CD4-positive, alpha-beta T cell treated with Interferon gamma for 1 hour (primary cell): ENCODE measurements around the gene AKIRIN2.

Experiments used
- DNase-seq: peaks from one replicate; pipeline ENCODE4 v3.0.0-alpha.2; 2020

Gene AKIRIN2

DNA sequence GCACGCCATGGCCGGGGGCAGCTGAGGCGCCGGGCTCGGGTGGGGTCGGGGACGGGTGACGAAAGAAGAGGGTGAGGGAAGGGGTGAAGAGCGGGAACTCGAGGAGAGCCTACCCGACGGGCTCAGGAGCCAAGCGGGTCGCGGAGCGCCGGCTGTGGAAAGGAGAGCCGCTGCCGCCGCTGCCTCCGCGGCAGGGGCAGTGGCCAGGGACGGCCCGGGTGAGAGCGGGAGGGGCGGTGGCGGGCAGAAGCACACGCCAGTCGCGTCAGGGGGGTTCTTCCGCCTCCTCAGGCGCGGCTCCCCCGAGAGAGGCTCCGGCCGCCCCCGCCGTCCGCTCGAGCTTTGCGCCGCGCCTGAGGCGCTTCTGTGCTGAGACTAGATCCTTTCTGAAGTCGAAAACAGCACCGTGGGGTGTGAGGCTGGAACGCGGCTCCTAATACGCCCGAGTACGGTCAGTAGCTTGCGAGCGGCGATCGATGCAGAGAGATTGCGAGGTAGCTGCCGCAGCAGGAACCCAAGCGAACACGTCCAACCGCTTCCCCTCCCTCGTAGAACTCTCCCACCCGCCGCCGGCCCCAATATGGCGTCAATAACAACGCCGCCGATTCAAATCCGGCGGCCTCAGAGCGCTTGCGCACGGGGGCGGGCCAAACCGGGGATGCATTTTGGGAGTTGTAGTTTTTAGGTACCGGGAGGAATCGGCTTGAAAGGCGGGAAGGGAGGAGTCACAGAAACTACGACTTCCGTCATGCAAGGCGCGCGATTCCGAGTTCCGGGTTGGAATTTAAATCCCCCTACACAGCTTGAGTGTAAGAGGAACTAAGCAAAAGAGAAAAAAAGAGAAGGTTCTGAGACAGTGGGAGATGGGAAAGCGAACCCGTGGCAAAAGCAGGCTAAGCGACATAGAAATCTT lies at the start of gene AKIRIN2:
Gene AKIRIN2, minus strand, starts transcription at position 558 of the 913 bp plus-strand sequence. Its CDS starts 549 bp downstream, at position 9.
- DNase-seq: peak; percentile 97

GRCh38 chr6:87747646-87748045 lies 45.6 kb upstream of the AKIRIN2 start:
- DNase-seq: no peak

DNA sequence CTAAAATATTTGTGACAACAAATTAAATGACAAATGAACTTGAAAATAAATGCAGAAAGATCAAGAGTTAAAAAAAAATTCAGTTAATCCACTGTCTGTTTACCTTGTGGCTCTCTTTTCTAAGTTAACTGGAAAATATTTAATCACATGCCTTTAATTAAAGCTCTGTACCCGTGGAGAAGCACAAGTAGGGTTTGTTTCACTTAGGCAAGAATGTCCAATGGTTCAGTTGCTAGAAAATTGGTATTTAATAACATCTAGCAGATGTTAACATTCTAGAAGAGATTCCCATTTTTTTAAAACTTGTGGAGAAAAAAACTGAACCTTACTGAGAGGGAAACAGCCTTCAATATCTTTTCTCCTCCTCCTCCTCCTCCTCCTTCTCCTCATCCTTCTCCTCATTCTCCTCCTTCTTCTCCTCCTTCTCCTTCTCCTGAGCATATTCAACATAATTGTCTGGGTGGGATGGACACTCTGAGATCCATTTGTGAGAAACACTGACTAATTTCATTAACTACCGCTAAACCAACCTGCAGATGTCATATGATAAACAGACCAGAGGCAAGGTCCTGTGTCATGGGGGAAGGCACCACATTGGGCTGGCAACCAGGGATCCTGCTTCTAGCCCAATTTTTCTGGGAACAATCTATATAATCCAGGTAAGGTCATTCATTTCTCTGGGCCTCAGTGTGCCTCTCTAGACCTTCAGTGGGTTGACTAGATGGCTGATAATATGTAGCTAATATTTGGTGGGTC lies 44.1 kb upstream of the AKIRIN2 start:
- DNase-seq: no peak

- DNase-seq: no peak
Observed at GRCh38 chr6:87743454-87743853, 41.4 kb upstream of the AKIRIN2 start.

DNA sequence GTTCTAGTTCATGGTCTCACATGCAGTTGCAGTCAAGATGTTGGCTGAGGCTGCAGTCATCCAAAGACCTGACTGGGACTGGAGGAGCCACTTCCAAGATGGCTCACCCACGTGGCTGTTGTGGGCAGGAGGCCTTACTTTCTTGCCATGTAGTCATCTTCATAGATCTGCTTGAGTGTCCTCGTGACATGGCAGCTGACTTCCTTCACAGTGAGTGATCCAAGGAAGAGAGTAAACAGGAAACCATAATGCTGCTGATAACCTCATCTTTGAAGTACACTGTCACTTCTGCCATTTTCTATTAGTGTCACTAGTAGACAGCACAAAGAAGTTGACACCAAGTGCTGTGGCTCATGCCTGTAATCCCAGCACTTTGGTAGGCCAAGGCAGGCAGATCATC lies 40.1 kb upstream of the AKIRIN2 start:
- peak; percentile 61 for DNase-seq

- no peak for DNase-seq
Observed at GRCh38 chr6:87741001-87741650, 39.1 kb upstream of the AKIRIN2 start.

DNA sequence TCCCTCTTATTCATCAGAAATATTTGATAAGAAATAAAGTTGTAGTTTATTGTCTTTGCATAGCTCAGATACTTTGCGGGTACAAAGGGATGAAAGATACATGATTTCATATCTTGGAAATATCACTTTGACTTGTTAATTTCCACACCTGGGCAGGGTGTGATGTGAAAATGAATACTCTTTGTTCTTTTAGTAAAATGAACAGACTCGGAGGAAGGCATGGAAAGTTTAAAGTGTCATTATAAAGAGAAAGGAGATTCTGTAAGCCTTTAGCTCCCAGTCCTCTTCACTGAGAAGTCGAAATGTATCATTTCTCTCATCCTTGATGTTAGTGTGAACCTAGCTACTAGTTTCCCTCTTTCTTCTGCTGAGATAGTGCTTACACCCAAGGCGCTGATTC lies 36.7 kb upstream of the AKIRIN2 start:
- DNase-seq: no peak

DNA sequence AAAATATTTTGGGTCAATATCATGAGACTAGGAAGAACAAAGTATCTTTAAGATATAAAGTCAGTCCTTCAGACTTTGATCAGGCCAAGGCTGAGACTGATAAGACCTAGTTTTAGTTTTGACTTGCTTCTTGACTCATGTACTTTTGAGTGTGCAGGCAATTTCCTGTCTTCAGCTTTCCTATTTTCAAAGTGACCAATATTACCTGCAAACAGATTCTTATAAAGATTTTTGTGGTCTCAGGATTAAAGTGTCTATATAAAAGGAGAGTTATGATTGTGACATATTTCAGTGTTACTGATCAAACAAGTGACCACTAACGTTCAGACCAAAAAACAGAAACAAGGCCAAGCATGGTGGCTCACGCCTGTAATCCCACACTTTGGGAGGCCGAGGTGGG lies 36.0 kb upstream of the AKIRIN2 start:
- DNase-seq: no peak

DNA sequence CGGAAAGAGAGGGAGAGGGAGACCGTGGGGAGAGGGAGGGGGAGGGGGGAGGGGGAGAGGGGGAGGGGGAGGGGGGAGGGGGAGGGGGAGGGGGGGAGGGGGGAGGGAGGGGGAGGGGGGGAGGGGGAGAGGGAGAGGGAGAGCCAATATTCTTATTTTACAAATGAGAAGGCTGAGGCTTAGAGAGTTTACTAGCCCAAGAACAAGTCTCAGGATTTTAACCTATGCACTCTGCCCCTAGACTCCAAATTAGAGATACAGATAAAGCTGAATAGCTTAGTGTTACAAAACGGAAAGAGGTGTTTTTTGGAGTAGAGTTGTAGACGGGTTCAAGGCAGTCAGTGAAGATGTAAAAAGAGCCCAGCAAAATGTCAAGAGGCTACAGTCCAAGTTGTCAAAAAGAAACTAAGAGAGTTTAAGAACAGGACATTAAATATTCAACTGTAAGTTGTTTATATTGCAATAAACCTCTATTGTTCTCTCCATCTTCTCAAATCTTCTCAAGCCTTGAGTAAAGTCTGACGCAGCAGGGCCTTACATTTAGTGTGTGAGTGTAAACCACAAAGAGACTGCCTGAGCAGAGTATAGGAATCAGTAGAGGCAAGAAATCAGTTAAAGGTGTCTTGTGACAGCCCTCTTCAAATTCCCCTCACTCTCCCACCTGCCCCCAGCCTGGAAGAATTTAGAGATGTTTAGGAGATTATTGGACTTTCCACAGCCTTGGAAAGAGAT lies 34.9 kb upstream of the AKIRIN2 start:
- no peak for DNase-seq

- DNase-seq: peak; percentile 72
Observed at GRCh38 chr6:87731818-87732661, 30.0 kb upstream of the AKIRIN2 start.

GRCh38 chr6:87731080-87731479 lies 29.0 kb upstream of the AKIRIN2 start:
- DNase-seq: no peak

DNA sequence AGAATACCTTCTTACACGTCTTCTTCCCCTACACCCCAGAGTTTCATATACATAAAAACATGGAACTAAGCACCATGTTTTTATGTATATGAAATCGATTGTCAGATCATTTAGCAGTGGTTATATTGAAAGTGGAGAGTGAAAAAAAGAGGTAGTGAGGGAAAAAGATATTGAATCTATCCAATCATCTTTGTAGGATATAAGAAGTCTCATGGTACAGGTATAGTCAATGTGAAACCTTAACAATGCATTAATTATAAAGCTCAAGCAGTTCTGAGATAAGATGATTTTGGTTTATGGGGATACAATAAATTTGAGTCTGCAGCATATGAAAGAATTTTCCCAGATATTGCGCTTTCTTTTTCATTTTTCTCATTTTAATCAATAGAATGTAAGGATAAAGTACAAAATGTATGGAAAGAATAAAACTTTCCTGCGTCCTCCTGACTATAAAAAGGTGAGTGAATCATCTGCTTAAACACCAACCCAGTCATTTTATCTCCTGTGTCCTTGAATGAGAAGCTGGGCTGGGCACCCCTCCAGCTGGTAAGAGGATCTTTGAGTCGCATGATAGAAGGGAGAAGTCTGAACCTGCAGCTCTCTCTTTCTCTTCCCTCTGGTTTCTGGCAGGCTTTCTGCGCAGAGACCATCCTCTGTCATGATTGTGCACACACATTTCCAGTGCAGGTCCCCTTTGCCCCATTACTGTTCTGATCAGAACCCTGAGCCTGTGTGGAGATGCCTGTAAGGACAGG lies 28.1 kb upstream of the AKIRIN2 start:
- DNase-seq: no peak

DNA sequence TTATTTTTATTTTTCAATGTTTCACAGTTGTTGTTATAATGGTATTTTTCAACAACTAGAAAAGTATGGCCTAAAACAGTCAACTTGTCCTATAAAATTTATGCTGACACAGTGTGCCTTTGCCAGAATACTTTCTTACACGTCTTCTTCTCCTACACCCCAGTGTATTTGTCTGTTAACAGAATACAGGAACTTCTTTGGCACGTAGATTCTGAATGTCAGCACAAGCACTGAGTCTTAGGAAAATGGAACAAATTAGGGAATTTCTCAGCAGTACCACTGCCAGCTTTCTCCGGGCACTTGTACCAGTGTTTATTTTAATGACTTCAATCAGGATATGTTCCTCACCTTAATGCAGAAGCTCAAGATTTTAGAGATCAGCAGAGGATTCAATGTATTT lies 26.7 kb upstream of the AKIRIN2 start:
- no peak for DNase-seq

DNA sequence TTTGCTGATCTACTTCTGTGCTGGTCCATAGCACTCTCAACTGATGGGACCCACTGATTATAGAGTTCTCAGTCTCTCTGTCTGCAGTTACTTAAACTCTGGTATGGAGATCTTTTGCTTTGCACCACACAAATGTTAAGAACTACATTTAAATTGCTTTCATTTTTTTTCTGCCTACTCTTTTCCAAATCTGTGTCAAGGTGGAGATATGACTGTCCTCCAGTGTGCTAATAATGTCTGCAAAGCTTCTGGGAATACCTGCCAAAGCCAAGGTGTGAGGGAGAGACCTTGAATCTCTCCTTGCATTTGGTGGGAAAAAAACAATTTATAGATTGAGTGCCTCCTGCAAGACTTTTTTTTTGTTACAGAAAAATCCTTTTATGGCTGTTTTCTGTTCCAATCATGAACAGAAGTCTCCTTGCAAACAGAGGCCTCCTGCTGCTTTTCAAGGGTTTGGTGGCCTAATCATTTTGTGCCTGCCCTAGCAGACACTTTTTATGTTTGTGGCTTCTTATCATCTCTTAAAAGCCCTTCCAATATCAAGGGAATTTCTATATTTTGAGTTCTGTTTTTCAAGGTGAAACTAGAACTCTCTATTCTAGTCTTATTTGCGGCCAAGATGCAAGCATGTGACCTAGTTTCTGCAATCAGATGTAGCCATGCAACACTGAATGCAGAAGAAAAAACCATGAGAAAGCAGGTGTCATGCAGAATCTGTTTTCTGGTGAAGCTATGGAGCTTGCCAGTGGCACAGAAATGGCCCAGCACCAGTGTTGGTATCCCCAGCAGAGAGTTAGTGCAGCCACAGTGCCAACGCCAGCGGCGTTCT lies 23.2 kb upstream of the AKIRIN2 start:
- DNase-seq: no peak

DNA sequence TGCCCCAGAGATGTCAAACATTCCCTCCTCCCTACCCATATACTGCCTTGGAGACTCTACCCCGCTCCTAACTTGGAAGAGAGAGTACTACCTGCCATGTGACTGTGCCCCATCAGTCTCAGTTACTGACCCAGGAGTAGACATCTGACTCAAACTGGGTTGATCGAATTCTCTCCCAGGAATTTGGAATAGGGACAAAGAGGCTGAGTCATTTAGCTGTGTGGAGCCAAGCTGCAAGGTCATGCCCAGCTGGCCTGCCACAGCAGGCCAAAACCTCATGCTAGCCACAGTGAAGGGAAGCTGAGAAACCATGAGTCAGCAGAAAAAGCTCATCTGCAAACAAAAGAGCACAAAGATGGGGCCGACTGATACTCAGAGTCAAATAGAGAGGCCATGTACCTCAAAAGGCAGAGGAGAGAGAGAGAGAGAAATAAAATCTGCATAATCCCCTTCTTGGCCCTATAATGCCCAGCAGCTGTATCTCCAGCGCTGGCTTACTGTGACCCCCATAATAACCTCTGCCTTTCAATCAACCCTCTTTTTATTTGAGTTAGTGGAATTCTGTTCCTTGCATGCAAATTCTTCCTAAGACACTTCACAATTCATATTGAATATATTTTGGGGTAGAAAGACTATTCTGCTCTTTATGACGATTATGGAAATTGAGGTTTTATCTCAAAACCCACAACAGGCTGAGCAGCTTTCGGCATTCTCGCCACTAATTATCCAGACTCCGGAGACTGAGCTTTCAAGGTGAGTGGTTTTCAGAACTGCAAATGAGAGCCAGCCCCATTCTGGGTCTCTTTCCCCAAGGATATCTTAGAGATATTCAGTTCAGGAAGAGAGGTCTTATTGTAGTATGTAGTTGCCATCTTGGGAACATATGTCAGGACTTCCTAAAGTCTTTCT lies 21.4 kb upstream of the AKIRIN2 start:
- peak; percentile 53 for DNase-seq

GRCh38 chr6:87722540-87723169 lies 20.6 kb upstream of the AKIRIN2 start:
- DNase-seq: no peak

DNA sequence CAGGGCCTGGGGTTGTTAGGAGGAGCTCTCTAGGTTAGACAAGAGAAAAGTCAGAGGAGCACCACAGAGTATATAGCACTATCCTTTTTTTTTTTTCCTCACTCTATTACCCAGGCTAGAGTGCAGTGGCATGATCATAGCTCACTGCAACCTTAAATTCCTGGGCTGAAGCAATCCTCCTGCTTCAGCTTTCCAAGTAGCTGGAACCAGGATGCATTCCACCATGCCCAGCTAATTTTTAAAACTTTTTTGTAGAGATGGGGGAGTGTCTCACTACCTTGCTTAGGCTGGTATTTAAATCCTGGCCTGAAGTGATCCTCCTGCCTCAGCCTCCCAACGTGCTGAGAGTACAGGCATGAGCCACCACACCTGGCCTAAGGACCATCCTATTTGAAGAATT lies 19.3 kb upstream of the AKIRIN2 start:
- DNase-seq: no peak

DNA sequence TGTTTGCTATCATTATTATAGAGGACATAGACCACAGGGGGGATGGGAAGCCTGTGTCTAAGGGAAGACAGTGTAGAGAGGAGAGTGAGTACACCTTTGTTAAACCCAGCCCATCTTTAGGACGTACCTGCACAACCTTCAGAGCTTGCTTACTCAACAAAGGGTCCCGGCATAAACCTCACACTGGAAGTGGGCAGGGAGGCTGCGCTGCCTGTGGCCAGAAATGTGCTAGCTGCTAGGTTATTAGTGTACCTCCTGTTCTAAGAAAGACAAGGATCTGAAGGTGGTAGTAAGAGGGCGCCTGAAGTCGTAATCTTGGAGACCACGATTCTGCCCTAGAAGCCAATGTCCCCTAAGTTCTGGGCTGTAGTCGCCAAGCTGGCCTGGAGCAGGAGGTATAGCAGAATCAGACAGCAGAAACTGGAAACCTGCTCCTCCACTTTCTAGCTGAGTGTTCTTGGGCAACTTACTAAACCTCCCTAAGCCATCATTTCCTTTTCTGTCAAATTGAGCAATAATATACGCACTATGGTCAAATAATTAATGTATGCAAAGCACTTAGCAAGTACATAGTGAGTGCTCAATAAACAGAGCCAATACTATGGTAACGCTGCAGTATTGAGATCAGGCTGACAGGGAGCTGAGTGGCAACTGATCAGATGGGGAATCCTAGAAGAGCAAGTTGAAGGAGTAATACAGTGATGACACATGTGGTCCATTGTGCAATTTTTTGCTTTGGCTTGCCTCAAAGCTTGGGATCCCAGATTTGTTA lies 16.8 kb upstream of the AKIRIN2 start:
- DNase-seq: peak; percentile 69
